Measurements from ENCODE around the gene NHSL2.
"Not testable (repeated sequence)": the region's sequence is repeated elsewhere in the genome, so short reads cannot be mapped to it uniquely, and the experiment has no call there.

NHSL2 gene

GRCh38 chrX:71919886-71920285, 9.2 kb downstream of the NHSL2 start:
- no peak overlapping the region for H3K27ac ChIP-seq
- H3K4me3 ChIP-seq: no peak overlapping the region

GRCh38 chrX:71922686-71923085, 12.0 kb downstream of the NHSL2 start:
- H3K27ac ChIP-seq: no peak overlapping the region
- H3K4me3 ChIP-seq: no peak overlapping the region

DNA sequence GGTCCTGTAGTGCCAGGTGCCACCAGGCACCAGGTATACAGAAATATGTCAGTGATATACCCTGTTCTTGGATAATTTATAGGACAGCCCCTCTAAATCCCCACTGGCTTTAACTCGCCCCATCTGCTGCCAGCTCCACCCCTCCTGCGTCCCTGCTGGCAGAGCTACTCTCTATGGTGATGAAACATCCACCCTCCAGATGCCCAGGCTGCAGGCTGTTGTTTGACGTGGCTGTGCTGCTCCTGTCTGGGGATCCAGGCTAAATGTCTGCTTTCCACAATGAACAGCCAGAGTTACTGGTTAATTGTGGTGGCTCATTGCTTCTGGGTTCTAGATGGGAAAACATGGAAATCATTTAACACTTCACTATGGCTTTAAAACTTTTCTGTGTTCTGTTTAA, 12.9 kb downstream of the NHSL2 start:
- Histone ChIP-seq H3K27ac (peak overlapping the region in 1 of 21 experiments; percentile 24), H3K4me3 (no peak overlapping the region)

GRCh38 chrX:71927040-71927439, 16.4 kb downstream of the NHSL2 start:
- Histone ChIP-seq H3K27ac (no peak overlapping the region), H3K4me3 (no peak overlapping the region)

DNA sequence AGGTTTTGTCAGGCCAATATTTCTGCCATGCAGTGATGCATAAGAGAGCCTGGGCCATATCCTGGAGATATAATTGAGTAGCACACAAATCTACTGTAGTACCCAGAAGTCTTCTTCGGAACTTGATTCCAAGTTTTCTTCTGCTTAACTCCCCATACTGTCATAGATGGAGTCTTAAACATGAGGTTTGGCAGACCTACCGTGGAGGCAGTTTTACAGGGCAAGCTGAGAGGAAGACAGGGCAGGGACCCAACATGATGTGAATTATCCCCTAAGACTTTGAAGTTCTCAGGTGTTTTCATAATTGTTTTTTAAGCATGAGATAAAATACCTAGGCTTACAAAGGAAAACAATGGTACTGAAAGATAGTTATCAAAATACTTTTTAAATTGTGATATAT, 18.2 kb downstream of the NHSL2 start:
- no peak overlapping the region for H3K27ac ChIP-seq
- H3K4me3 ChIP-seq: no peak overlapping the region

- Histone ChIP-seq H3K27ac (no peak overlapping the region), H3K4me3 (no peak overlapping the region)
Observed at GRCh38 chrX:71930298-71930697, 19.7 kb downstream of the NHSL2 start.

DNA sequence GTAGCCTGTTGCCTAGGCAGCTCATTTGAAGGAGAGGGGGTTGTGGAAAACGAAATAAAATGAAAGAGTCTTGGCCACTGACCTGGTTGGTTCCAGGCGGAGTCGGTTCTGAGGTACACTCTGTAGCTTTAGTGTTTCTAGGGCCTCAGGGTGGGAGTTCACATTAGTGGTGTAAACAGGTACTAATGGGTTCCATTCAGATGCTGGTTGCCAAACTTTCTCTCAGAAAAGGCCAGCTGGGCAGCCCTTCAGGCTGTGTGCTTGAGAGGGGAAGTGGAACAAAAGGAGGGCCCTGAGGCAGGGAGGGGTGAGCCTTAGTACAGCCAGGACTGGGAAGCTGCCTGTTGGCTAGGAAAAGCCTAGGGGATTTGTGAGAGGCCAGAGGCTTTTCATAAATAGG, 24.8 kb downstream of the NHSL2 start:
- Histone ChIP-seq H3K27ac (peak overlapping the region in 1 of 21 experiments; percentile 38), H3K4me3 (no peak overlapping the region)

DNA sequence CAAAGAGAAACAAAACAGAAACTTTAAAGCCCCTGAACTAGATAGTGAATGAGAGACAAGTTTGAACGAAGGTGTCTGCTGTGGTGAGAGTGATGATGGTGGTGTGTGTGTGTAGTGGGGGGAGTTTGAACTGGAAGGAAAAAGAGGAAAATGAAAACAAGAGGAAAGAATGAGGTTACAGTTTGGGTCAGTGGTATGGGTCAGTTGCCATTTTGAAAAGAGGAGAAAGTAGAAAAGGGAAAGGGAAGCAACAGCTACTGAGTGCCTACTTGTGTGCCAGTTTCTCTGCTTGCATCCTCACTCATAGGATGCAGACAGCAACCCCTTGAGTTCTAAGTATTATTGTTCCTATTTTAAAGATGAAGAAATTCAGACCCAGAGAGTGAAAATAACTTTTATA, 26.0 kb downstream of the NHSL2 start:
- H3K4me3 ChIP-seq: no peak overlapping the region
- no peak overlapping the region for H3K27ac ChIP-seq

DNA sequence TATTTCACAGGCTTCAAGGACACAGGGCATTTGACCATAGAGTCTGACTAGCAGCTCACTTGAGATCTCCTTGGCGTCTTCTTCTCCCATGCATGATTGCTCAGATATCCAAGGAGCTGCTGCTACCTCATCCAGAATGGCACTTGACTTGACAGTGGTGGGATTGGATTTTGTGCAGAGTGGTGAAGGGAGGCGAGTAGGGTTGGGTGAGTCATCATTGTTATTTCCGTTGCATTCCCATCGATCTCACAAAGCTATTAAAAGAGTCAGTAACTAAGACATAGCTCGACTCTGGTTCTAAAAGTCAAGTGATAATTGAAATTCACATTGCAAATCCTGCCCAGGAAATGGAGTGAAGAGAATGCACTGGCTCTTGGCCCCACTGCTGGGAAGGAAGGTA, 27.7 kb downstream of the NHSL2 start:
- no peak overlapping the region for H3K27ac ChIP-seq

DNA sequence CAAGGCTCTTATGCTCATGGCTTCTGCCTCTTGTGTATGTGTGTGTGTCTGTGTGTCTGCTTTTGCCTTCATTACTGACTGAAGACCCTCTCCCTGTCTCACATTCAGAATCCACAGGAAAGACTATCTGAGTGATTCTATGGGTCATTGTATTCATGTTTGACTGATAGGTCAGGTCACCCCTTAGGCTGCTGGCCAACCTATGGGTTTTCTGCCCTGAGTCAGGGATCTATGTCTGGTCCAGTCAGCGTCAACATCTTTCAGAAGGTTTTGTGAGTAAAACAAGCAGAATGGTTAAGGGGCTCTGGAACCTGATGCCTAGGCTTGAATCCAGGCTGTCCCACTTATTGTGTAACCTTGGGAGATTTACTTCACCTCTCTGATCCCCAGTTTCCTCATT, 30.5 kb downstream of the NHSL2 start:
- H3K27ac ChIP-seq: peak overlapping the region in 2 of 21 experiments; percentile 21 to 44

More for the DNA sequence above, 27.7 kb downstream of the NHSL2 start:
- H3K4me3 ChIP-seq: no peak overlapping the region

DNA sequence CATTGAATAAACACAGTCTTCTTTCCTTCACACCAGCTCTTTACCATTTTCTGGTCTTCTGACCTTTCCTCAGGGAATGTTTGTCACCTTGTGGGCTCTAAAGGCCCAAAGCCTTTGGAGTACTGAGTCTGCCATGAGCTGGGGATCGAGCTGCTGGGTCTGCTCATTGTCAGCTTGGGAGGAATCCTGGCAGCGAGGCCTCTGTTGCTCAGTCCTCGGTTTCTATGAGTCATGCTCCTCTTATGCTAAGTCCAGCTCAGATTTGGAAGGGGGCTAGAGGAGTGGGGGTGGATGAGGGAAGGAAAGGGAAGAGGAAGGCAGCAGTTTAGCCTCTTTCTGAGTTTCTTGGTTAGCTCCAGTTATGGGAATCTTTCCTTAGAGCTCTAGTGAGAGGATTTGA, 31.1 kb downstream of the NHSL2 start:
- H3K4me3 ChIP-seq: no peak overlapping the region
- H3K27ac ChIP-seq: peak overlapping the region in 2 of 21 experiments; percentile 21 to 44

More for the DNA sequence above, 30.5 kb downstream of the NHSL2 start:
- no peak overlapping the region for H3K4me3 ChIP-seq

DNA sequence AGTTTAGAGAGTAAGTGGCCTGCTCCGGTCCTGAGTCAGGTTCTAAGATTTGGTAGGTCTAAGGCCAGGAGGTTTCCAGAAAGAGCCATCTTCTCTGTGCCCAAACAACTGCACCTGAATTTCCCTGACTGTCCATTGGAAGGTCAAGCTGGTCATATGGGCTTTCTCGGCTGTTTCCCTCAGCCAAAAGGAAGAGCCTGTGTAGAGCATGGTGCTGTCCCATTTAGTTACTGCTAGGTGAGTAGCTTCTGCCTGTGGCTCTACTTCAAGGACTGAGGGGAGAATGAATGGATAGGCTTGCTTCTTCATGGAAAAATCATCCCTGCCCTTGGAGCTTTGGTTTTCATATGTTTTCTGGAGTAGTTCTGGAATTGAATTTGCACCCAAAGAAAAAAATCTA, 33.7 kb downstream of the NHSL2 start:
- Histone ChIP-seq H3K4me3 (no peak overlapping the region), H3K27ac (no peak overlapping the region)

- Histone ChIP-seq H3K27ac (no peak overlapping the region), H3K4me3 (no peak overlapping the region)
Observed at GRCh38 chrX:71945237-71945805, 34.7 kb downstream of the NHSL2 start.

- Histone ChIP-seq H3K27ac (no peak overlapping the region), H3K4me3 (no peak overlapping the region)
Observed at GRCh38 chrX:71949363-71949762, 38.7 kb downstream of the NHSL2 start.

GRCh38 chrX:71949844-71950445, 39.3 kb downstream of the NHSL2 start:
- Histone ChIP-seq H3K27ac (no peak overlapping the region), H3K4me3 (no peak overlapping the region)

GRCh38 chrX:71953391-71953790, 42.7 kb downstream of the NHSL2 start:
- Histone ChIP-seq H3K4me3 (no peak overlapping the region), H3K27ac (peak overlapping the region in 2 of 21 experiments; percentile 14 to 31)

DNA sequence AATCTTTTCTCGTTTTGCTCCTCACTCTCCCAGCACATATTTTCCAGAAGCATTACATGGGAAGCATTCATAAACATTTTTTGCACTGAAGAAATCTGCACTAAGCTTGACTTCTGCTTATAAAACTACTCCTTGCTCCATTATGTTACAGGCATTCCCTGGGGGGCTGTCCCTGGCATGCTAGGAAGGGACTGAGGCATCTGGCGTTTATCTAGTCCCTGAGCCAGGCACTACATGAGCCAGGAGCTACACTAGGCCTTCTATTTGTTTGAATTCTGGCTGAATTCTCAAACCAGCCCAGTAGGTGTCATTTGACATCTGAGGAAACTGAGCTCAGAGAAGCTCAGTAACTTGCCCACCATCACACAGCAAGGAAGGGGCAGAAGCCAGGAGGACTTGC, 43.3 kb downstream of the NHSL2 start:
- Histone ChIP-seq H3K4me3 (no peak overlapping the region), H3K27ac (peak overlapping the region in 2 of 21 experiments; percentile 14 to 16)

DNA sequence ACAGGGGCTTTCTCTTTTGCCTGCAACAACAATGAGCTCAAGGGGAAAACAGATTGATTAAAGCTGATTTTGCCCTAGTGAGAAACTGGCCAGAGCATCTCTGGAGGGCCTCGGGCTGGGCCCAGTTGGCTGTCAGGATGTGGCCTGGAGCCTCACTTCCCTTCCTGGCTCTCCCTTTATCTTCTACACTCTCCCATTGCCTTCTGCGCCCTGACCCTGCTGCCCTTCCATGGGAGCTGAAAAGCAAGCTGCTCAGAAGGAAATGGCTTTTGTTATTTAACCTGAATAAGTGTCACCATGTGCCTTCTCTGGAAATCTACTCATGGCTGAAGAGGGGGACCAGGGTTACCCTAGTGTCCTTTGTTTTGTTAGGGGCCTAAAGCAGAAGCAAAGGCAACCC, 43.8 kb downstream of the NHSL2 start:
- H3K4me3 ChIP-seq: no peak overlapping the region
- H3K27ac ChIP-seq: peak overlapping the region in 1 of 21 experiments; percentile 16

- H3K27ac ChIP-seq: no peak overlapping the region
- H3K4me3 ChIP-seq: no peak overlapping the region
Observed at GRCh38 chrX:71955530-71956120, 45.0 kb downstream of the NHSL2 start.

DNA sequence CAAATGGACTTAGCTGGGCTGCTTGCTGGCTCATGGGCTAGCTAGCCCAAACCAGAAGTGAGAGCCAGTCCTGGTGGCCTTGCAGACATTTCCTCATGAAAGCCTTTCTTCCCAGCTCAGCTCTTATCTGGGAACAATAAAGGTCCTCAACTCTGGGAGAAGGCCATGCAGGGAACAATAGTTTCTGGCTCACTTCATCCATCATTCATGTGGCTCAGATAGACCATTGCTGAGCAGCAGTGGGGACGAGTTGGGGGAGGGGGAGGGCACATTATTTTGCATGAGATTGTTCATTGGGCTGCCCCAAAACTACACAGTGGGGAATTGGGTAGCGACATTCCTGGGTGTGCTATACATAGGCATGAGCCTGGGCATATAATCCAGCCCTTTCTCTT, 47.6 kb downstream of the NHSL2 start:
- Histone ChIP-seq H3K27ac (no peak overlapping the region), H3K4me3 (no peak overlapping the region)

GRCh38 chrX:71964184-71964583, 53.5 kb downstream of the NHSL2 start:
- not testable (repeated sequence) for H3K4me3 ChIP-seq, H3K27ac ChIP-seq

DNA sequence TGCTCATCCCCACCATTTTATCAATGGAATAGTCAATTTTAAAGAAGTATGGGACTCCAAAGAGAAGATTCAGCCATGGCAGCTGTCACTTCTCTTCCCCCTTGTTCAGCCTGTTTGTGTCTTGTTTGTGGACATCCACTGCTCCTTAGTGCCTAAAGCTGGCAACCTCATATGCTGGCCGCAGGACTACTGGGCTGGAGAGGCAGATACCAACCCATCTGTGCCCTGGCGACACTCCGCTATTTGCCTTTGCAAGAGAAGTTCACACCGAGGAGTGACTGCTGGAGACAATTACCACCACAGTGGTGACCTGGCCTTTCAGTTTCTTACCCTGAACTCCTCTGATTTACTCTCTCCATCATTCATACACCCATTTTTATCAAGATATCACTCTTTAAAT, 64.3 kb downstream of the NHSL2 start:
- Histone ChIP-seq H3K4me3 (no peak overlapping the region), H3K27ac (no peak overlapping the region)

Data from skin epidermis (tissue), 12 donors.